ENCODE measurements around the gene SORT1. TPM values are rescaled to one million over a fixed set of nuclear protein-coding genes. Genes with fewer than 3 reads are reported as not detected.

The SORT1 gene
- total and polyA plus RNA-seq, 2 of the 13 experiments (the other 11 are each of a cell fraction or from before 2014, with no cell fraction given), result 32.4 to 93.0 TPM

- no peak for TF ChIP-seq ZNF292 (CRISPR knock-in tag; IDR thresholded peaks at IDR 0.05; ENCODE audit: borderline replicate concordance, low read depth)
- no peak for TF ChIP-seq ZNF101 (CRISPR knock-in tag; IDR thresholded peaks at IDR 0.05; ENCODE audit: borderline replicate concordance, low read depth)
- no peak for TF ChIP-seq DZIP1 (CRISPR knock-in tag; IDR thresholded peaks at IDR 0.05)
Measured at GRCh38 chr1:109263234-109263596, 134.5 kb downstream of the SORT1 start (continued).

GRCh38 chr1:109262231-109263055 lies 135.3 kb downstream of the SORT1 start:
- no peaks in the 10 kb centered on the region for H3K27me3 ChIP-seq (ENCODE audit: control insufficient read depth in 1 of 2, insufficient read depth in 2 of 2, low read length in 2 of 2)
- H3K4me2 ChIP-seq (ENCODE audit: low read depth, low read length), result no peak overlapping the region
- no peaks in the 10 kb centered on the region for H3K9me3 ChIP-seq (ENCODE audit: low read length)
- no peak overlapping the region for H3K27ac ChIP-seq (ENCODE audit: extremely low read length, insufficient read depth, low read length)
- FAIRE-seq (no peak), ATAC-seq (no peak), DNase-seq (ENCODE audit: low spot score) (no peak)
- WGBS (ENCODE audit: low lambda C conversion rate), result 93% methylated on average over 15 of the region's 22 CpGs
- ChIA-PET POLR2A (no interaction called here), CTCF (ENCODE audit: low intra/inter-chr PET ratio, low total read pairs) (interaction anchor here (0.8 to 3.0 kb wide), 5 partner anchors 12 to 270 kb away, joined by 3 to 76 read pairs (median 12); partner anchors contain the start of gene SORT1)
- BruUV-seq (replicated peaks), result TSS peak; percentile 36
- H3K4me3 ChIP-seq (replicated peaks in 1 of 3; ENCODE audit: insufficient read depth in 1 of 3, low read depth in 2 of 3, low read length in 3 of 3), result no peak overlapping the region
- intact Hi-C loops (cut with micrococcal nuclease; ENCODE audit: unreplicated experiment) (loop anchor here (1.0 to 5.0 kb wide), 6 partner anchors 12 to 170 kb away; partner anchors contain the start of genes PSRC1 and TMEM167B), in situ Hi-C loops (cut with HindIII; ENCODE audit: extremely low pct_ligation_motif_present, low pct_unique_long_range_greater_than_20kb) (loop anchor here (5.0 to 10.0 kb wide), 3 partner anchors 60 to 272 kb away; partner anchors contain the start of gene GPR61)
- H2AFZ ChIP-seq (ENCODE audit: low read length), result no peak overlapping the region
- no peaks in the 10 kb centered on the region for H4K20me1 ChIP-seq (ENCODE audit: insufficient read depth, low read length)
- no peak overlapping the region for H3K9ac ChIP-seq (ENCODE audit: insufficient read depth, low read depth, low read length)
- H3K4me1 ChIP-seq (ENCODE audit: insufficient read depth, low read length), result no peaks in the 10 kb centered on the region
- no peaks in the 10 kb centered on the region for H3K79me2 ChIP-seq (ENCODE audit: insufficient read depth, low read length)
- H3K36me3 ChIP-seq (replicated peaks in 1 of 2; ENCODE audit: control insufficient read depth in 1 of 2, insufficient read depth in 2 of 2, low read length in 2 of 2), result peaks cover 3 to 16% of the 10 kb centered on the region in 2 experiments; a peak in 4 of 5 replicates
- TF ChIP-seq ZNF264 (CRISPR knock-in tag; IDR thresholded peaks at IDR 0.05) (no peak), GTF2F1 (IDR thresholded peaks at IDR 0.05; ENCODE audit: low read length) (no peak), ZNF83 (CRISPR knock-in tag; IDR thresholded peaks at IDR 0.05; ENCODE audit: borderline replicate concordance) (no peak), ZNF598 (CRISPR knock-in tag; IDR thresholded peaks at IDR 0.05; ENCODE audit: borderline replicate concordance) (no peak), SIX1 (CRISPR knock-in tag; IDR thresholded peaks at IDR 0.05; ENCODE audit: borderline replicate concordance) (no peak), THAP8 (CRISPR knock-in tag; IDR thresholded peaks at IDR 0.05; ENCODE audit: borderline replicate concordance) (no peak), JARID2 (CRISPR knock-in tag; IDR thresholded peaks at IDR 0.05; ENCODE audit: insufficient replicate concordance) (no peak), HIVEP1 (CRISPR knock-in tag; IDR thresholded peaks at IDR 0.05) (no peak), ZNF496 (CRISPR knock-in tag; IDR thresholded peaks at IDR 0.05; ENCODE audit: insufficient replicate concordance) (no peak), RELA (CRISPR knock-in tag; IDR thresholded peaks at IDR 0.05) (no peak), MTA3 (CRISPR knock-in tag; IDR thresholded peaks at IDR 0.05) (no peak), IRF1 (CRISPR knock-in tag; IDR thresholded peaks at IDR 0.05; ENCODE audit: low read depth) (no peak), ZNF33B (CRISPR knock-in tag; IDR thresholded peaks at IDR 0.05) (no peak), PRPF4 (IDR thresholded peaks at IDR 0.05; ENCODE audit: low read depth, low read length, poor library complexity, severe bottlenecking) (no peak), DPF2 (CRISPR knock-in tag; IDR thresholded peaks at IDR 0.05; ENCODE audit: borderline replicate concordance, low read depth) (no peak), MYC (CRISPR knock-in tag; IDR thresholded peaks at IDR 0.05; ENCODE audit: borderline replicate concordance) (no peak)
